ENCODE data around the gene LACTBL1.

DNA sequence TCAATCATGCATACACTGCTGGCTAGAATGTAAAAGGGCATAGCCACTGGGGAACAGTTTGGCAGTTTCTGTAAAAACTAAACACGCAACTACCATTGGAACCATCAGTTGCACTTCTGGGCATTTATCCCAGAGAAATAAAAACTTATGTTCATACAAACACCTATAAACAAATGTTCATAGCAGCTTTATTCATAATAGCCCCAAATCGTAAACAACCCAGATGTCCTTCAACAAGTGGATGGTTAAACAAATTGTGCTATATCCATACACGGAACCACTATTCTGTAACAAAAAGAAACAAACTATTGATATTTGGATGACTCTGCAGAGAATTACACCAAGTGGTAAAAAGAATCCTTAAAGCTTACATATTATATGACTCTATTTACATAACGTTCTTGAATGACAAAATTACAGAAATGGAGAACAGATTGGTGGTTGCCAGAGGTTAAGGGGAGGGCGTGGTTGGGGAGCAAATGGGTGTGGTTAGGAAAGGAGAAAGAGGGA is 22.8 kb downstream of the LACTBL1 start:
- TF ChIP-seq, protein P1, sequence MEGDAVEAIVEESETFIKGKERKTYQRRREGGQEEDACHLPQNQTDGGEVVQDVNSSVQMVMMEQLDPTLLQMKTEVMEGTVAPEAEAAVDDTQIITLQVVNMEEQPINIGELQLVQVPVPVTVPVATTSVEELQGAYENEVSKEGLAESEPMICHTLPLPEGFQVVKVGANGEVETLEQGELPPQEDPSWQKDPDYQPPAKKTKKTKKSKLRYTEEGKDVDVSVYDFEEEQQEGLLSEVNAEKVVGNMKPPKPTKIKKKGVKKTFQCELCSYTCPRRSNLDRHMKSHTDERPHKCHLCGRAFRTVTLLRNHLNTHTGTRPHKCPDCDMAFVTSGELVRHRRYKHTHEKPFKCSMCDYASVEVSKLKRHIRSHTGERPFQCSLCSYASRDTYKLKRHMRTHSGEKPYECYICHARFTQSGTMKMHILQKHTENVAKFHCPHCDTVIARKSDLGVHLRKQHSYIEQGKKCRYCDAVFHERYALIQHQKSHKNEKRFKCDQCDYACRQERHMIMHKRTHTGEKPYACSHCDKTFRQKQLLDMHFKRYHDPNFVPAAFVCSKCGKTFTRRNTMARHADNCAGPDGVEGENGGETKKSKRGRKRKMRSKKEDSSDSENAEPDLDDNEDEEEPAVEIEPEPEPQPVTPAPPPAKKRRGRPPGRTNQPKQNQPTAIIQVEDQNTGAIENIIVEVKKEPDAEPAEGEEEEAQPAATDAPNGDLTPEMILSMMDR (IDR thresholded peaks at IDR 0.05; ENCODE audit: low read length): no peak
- TF ChIP-seq EZH2 (IDR thresholded peaks at IDR 0.05; ENCODE audit: borderline replicate concordance, low read length): no peak

All from OCI-LY1 (cell line).